MCF 10A (cell line): ENCODE measurements around the gene CCPG1. TPM values are rescaled to one million over a fixed set of nuclear protein-coding genes. Genes with fewer than 3 reads are reported as not detected.

Experiments
- BruUV-seq: library from RNA; stranded (reverse); fragments of 400-500 nt; replicated peaks from 2 replicates; lab custom pipeline; 2021; lab: Mats Ljungman, UMichigan
- CTCF ChIA-PET: fragments of 300-600 bp; sonication (Branson Sonifier 250); formaldehyde crosslinking; extraction: SDS; loops from one replicate; lab custom pipeline; 2021; ENCODE audit warnings: antibody characterized with exemption, inconsistent platforms; lab: Yijun Ruan, JAX
- POLR2A ChIA-PET: fragments of 300-600, 350-650 bp; sonication (Branson Sonifier 250); formaldehyde crosslinking; extraction: SDS; loops from one replicate; lab custom pipeline; 2020; ENCODE audit warnings: antibody characterized with exemption, inconsistent platforms; lab: Yijun Ruan, JAX
- DNase-seq: peaks from one replicate; pipeline ENCODE4 v3.0.0-alpha.2; 2018; ENCODE audit not compliant: unreplicated experiment
- H3K27ac Mint-ChIP-seq: one replicate; pipeline ENCODE4 v1.8.0; 2022; ENCODE audit warnings: mild to moderate bottlenecking, low read depth, mixed read lengths; ENCODE audit not compliant: unreplicated experiment
- H3K27me3 Mint-ChIP-seq: one replicate; pipeline ENCODE4 v1.8.0; 2022; ENCODE audit warnings: mixed read lengths; ENCODE audit not compliant: insufficient read depth, unreplicated experiment
- H3K36me3 Mint-ChIP-seq: one replicate; pipeline ENCODE4 v1.8.0; 2022; ENCODE audit warnings: mild to moderate bottlenecking, moderate library complexity, mixed read lengths; ENCODE audit not compliant: insufficient read depth, unreplicated experiment
- H3K4me1 Mint-ChIP-seq: one replicate; pipeline ENCODE4 v1.8.0; 2022; ENCODE audit warnings: mixed read lengths; ENCODE audit not compliant: insufficient read depth, unreplicated experiment
- H3K4me3 Mint-ChIP-seq: one replicate; pipeline ENCODE4 v1.8.0; 2022; ENCODE audit warnings: mild to moderate bottlenecking, moderate library complexity, mixed read lengths; ENCODE audit not compliant: unreplicated experiment
- H3K9me3 Mint-ChIP-seq: one replicate; pipeline ENCODE4 v1.8.0; 2022; ENCODE audit warnings: mixed read lengths; ENCODE audit not compliant: unreplicated experiment
- intact Hi-C: fragments of 100-400 bp; cut with micrococcal nuclease; formaldehyde crosslinking; loops from 2 replicates; pipeline ENCODE4 v1.14.1; 2022
- total RNA-seq: library from RNA; stranded (reverse); gene quantifications from 2 replicates; pipeline ENCODE4 v1.2.3, GENCODE V29; 2022
- TF ChIP-seq, protein P1 (sequence below): fragments of 200-600 bp; IDR thresholded peaks from one replicate; pipeline ENCODE4 v1.8.0; 2022; ENCODE audit warnings: antibody characterized with exemption, mild to moderate bottlenecking; ENCODE audit not compliant: unreplicated experiment

The CCPG1 gene
- total RNA-seq, 1 experiment from 2014 or later = 30.4 TPM

DNA sequence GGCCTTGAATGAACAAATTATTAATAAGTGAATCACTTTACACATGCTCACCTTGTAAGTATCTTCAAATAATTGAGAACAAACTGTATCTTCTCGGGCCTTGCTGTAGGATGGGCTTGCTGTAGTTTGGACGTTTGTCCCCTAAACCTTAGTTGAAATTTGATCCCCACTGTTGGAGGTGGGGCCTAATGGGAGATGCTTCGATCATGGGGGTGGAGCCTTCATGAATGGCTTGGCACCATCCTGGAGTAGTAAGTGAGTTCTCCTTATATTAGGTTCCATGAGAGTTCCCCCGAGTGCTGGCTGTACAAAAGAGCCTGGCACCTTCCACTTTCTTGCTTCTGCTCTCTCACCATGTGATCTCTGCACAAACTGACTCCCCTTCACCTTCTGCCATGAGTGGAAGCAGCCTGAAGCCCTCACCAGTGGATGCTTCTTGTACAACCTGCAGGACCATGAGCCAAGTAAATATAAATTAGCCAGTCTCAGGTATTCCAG lies 59.8 kb downstream of the CCPG1 start:
- no TSS peak for BruUV-seq
- H3K4me3 Mint-ChIP-seq = no peak overlapping the region
- peaks cover 61% of the 10 kb centered on the region for H3K36me3 Mint-ChIP-seq
- DNase-seq = no peak
- ChIA-PET POLR2A (no interaction called here), CTCF (interaction anchor here (0.6 to 0.7 kb wide), 2 partner anchors 8 to 75 kb away, joined by 3 read pairs; no protein-coding TSS in a partner anchor)
- H3K27ac Mint-ChIP-seq = no peak overlapping the region
- no peaks in the 10 kb centered on the region for H3K9me3 Mint-ChIP-seq
- TF ChIP-seq, protein P1, sequence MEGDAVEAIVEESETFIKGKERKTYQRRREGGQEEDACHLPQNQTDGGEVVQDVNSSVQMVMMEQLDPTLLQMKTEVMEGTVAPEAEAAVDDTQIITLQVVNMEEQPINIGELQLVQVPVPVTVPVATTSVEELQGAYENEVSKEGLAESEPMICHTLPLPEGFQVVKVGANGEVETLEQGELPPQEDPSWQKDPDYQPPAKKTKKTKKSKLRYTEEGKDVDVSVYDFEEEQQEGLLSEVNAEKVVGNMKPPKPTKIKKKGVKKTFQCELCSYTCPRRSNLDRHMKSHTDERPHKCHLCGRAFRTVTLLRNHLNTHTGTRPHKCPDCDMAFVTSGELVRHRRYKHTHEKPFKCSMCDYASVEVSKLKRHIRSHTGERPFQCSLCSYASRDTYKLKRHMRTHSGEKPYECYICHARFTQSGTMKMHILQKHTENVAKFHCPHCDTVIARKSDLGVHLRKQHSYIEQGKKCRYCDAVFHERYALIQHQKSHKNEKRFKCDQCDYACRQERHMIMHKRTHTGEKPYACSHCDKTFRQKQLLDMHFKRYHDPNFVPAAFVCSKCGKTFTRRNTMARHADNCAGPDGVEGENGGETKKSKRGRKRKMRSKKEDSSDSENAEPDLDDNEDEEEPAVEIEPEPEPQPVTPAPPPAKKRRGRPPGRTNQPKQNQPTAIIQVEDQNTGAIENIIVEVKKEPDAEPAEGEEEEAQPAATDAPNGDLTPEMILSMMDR = no peak
- intact Hi-C loops = no loop called here
- H3K27me3 Mint-ChIP-seq = no peaks in the 10 kb centered on the region
- H3K4me1 Mint-ChIP-seq = no peaks in the 10 kb centered on the region

DNA sequence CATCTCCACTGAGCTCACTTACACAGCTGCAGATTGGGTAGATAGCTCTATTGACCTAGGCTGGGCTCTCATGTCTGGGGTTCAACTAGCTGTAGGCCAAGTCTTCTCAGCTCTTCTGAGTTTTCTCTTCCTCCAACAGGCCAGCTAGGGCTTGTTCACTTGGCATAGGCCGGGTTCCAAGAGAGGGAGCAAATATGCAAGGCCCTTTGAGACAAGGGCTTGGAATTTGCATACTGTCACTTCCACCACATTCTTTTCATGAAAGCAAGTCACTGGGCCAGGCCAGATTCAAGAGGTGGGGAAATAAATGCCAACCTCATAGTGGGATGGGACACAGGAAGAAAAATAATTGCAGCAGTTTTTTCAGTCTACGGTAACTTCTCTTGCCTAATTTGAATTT lies 64.0 kb downstream of the CCPG1 start:
- Mint-ChIP-seq H3K36me3 (peaks cover 50% of the 10 kb centered on the region), H3K4me1 (no peaks in the 10 kb centered on the region), H3K27ac (no peak overlapping the region), H3K27me3 (no peaks in the 10 kb centered on the region), H3K9me3 (no peaks in the 10 kb centered on the region), H3K4me3 (no peak overlapping the region)
- TF ChIP-seq, protein P1 = no peak
- intact Hi-C loops = no loop called here
- no peak for DNase-seq
- ChIA-PET POLR2A (interaction anchor here (0.8 kb wide), 1 partner anchor 25 kb away, joined by 4 read pairs; the partner anchor contains the start of genes PIGB and PIGBOS1), CTCF (interaction anchor here (1.6 kb wide), 1 partner anchor 91 kb away, joined by 6 read pairs; no protein-coding TSS in a partner anchor)
- no TSS peak for BruUV-seq

DNA sequence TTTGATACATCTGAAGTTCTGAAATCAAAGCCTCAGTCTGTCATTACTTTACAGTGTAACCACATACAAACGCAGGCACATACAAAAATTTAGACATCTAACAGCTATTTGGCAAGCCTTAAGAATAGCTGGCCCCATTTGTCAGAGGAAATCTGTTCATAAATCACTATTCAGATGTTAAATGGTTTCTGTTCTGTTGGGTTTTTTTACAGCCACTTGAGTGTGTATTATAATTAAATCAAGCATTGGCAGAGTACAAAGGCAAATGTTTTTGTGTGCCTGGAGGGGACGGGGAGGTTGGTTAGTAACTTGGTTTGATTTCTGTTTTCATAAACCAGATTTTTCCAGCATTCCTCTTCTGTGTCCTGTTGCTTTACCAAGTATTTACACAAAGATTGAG lies 65.0 kb downstream of the CCPG1 start:
- TF ChIP-seq, protein P1 = no peak
- no peak for DNase-seq
- BruUV-seq = no TSS peak
- Mint-ChIP-seq H3K36me3 (peaks cover 46% of the 10 kb centered on the region), H3K4me1 (no peaks in the 10 kb centered on the region), H3K9me3 (no peaks in the 10 kb centered on the region), H3K27ac (no peak overlapping the region), H3K4me3 (no peak overlapping the region), H3K27me3 (no peaks in the 10 kb centered on the region)
- intact Hi-C loops = no loop called here
- ChIA-PET POLR2A (no interaction called here), CTCF (no interaction called here)

DNA sequence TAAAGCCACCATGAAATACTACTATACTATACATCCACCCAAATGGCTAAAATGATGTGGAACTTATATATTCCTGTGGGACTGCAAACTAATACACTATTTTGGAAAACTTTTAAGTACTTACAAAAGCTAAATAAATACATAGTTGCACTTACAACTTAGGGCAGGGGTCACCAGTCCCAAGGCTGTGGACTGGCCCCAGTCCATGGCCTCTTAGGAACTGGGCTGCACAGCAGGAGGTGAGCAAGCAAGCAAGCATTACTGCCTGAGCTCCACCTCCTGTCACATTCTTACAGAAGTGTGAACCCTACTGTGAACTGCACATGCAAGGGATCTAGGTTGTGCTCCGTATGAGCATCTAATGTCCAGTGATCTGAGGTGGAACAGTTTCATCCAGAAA lies 71.0 kb downstream of the CCPG1 start:
- no peaks in the 10 kb centered on the region for H3K4me1 Mint-ChIP-seq
- DNase-seq = no peak
- H3K9me3 Mint-ChIP-seq = no peaks in the 10 kb centered on the region
- ChIA-PET CTCF (interaction anchor here (0.6 kb wide), 2 partner anchors 12 to 73 kb away, joined by 3 to 5 read pairs; no protein-coding TSS in a partner anchor), POLR2A (no interaction called here)
- TF ChIP-seq, protein P1 = no peak
- H3K36me3 Mint-ChIP-seq = peaks cover 24% of the 10 kb centered on the region
- no peak overlapping the region for H3K27ac Mint-ChIP-seq
- no peaks in the 10 kb centered on the region for H3K27me3 Mint-ChIP-seq
- no TSS peak for BruUV-seq
- no peak overlapping the region for H3K4me3 Mint-ChIP-seq
- intact Hi-C loops = no loop called here
